Activated B cell treated with CpG ODN at 0.5 μM for 24 hours (primary cell): Measurements from ENCODE around the gene RFX1. TPM values are rescaled to one million over a fixed set of nuclear protein-coding genes. Genes with fewer than 3 reads are reported as not detected.
"Not testable (repeated sequence)": the region's sequence is repeated elsewhere in the genome, so short reads cannot be mapped to it uniquely, and the experiment has no call there.

ENCODE experiments used
- ATAC-seq: fragments of 200-7000 bp; cut with Tn5 transposase; one replicate; pipeline ENCODE4 v1.10.0; 2021; ENCODE audit warnings: low read depth, mild to moderate bottlenecking, moderate library complexity
- CTCF ChIA-PET: fragments of 350-600 bp; sonication (Branson Sonifier 250); formaldehyde crosslinking; loops from one replicate; lab custom pipeline; 2021; ENCODE audit warnings: antibody characterized with exemption; lab: Charles Lee
- POLR2A ChIA-PET: fragments of 350-600 bp; sonication (Branson Sonifier 250); formaldehyde crosslinking; loops from one replicate; lab custom pipeline; 2021; ENCODE audit warnings: antibody characterized with exemption; lab: Charles Lee
- DNase-seq: peaks from one replicate; pipeline ENCODE4 v3.0.0; 2022
- H3K27ac Mint-ChIP-seq: one replicate; pipeline ENCODE4 v1.8.0; 2020; ENCODE audit warnings: mixed read lengths
- H3K27me3 Mint-ChIP-seq: one replicate; pipeline ENCODE4 v1.8.0; 2021; ENCODE audit warnings: mixed read lengths
- H3K36me3 Mint-ChIP-seq: one replicate; pipeline ENCODE4 v1.8.0; 2021; ENCODE audit warnings: low read depth, mixed read lengths
- H3K4me1 Mint-ChIP-seq: one replicate; pipeline ENCODE4 v1.8.0; 2021; ENCODE audit warnings: mixed read lengths
- H3K4me3 Mint-ChIP-seq: one replicate; pipeline ENCODE4 v1.8.0; 2020; ENCODE audit warnings: mild to moderate bottlenecking, mixed read lengths
- H3K9me3 Mint-ChIP-seq: one replicate; pipeline ENCODE4 v1.8.0; 2020; ENCODE audit warnings: mixed read lengths
- intact Hi-C: fragments of 100-400 bp; cut with micrococcal nuclease; formaldehyde crosslinking; loops from one replicate; pipeline ENCODE4 v1.15.1; 2024
- total RNA-seq: library from RNA; stranded (reverse); gene quantifications from 2 replicates; pipeline ENCODE4 v1.2.3, GENCODE V29; 2022
- TF ChIP-seq, protein P1 (sequence below): fragments of 200-600 bp; IDR thresholded peaks from one replicate; pipeline ENCODE4 v1.8.0; 2022; ENCODE audit warnings: antibody characterized with exemption, mild to moderate bottlenecking

The RFX1 gene
- total RNA-seq, 1 donor from 2014 or later: 19.0 TPM

DNA sequence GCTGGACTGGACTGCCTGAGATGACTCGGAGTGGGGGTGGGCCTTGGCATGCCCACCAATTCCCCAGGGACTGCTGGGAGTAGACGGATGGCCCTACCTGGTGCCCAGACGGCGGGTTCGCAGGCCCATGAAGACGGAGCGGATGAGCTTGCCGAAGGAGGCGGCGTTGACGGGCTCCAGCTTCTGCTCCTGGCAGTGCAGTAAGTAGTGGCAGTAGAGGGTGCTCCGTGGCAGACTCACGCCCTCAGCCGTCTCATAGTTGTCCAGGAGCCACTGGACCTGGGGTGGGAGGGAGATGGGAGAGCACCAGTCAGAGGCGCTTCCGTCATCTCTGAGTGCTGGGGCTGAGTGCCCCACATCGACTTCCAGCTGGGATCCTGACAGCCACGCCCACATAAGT is 36.2 kb downstream of the RFX1 start:
- Mint-ChIP-seq H3K36me3 (peaks cover 56% of the 10 kb centered on the region), H3K27me3 (no peaks in the 10 kb centered on the region), H3K4me1 (peaks cover 3% of the 10 kb centered on the region), H3K27ac (no peak overlapping the region), H3K9me3 (no peaks in the 10 kb centered on the region), H3K4me3 (no peak overlapping the region)
- ChIA-PET CTCF (no interaction called here), POLR2A (no interaction called here)
- ATAC-seq: no peak
- intact Hi-C loops: no loop called here
- no peak for DNase-seq
- TF ChIP-seq, protein P1, sequence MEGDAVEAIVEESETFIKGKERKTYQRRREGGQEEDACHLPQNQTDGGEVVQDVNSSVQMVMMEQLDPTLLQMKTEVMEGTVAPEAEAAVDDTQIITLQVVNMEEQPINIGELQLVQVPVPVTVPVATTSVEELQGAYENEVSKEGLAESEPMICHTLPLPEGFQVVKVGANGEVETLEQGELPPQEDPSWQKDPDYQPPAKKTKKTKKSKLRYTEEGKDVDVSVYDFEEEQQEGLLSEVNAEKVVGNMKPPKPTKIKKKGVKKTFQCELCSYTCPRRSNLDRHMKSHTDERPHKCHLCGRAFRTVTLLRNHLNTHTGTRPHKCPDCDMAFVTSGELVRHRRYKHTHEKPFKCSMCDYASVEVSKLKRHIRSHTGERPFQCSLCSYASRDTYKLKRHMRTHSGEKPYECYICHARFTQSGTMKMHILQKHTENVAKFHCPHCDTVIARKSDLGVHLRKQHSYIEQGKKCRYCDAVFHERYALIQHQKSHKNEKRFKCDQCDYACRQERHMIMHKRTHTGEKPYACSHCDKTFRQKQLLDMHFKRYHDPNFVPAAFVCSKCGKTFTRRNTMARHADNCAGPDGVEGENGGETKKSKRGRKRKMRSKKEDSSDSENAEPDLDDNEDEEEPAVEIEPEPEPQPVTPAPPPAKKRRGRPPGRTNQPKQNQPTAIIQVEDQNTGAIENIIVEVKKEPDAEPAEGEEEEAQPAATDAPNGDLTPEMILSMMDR: no peak

DNA sequence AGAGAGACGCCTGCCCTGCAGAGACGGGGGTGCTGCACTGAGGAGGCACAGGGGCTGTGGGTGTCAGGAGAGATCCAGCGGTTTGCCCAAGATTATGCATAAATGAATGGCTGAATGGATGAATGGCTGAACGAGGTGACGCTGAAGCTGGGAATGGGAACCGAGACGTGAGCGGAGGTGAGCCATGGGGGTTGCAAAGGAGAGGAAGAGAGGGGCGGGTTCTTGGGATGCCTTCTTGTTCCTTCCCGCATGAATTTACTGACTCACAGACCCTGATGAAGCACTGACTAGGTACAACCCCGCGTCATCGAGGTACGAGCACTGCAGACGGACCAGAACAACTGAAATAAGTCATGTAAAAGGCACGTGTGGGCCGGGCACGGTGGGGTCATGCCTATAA is 37.1 kb downstream of the RFX1 start:
- POLR2A ChIA-PET: interaction anchor here (0.7 kb wide), 1 partner anchor 16 kb away, joined by 4 read pairs; no protein-coding TSS in a partner anchor
- no peak overlapping the region for H3K27ac Mint-ChIP-seq
- no peak for ATAC-seq

DNA sequence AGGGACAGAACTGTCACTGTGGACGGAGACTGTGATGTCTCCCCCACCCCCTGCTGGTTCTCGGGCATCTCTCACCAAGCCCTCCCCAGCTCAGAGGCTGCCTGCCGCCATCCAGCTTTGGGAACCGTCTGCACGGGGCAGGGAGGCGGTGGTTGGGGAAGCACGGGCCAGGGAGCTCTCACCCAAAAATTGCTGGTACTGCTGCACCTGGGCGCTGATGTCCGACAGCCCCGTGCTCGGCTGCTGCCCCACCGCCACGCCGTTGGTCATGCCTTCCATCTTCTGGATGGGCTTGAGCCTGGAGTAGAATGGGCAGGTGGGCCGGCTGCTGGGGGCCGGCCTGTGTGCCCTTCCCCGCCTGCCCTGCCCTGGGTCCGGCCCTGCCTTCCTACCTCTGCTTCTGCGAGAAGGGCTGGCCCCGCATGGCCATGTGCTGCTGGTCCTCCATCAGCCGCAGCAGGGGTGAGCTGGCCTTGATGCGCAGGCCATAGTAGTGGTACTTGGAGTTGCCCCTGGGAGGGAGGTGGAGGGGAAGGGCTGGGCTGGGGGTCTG is 37.7 kb downstream of the RFX1 start:
- Mint-ChIP-seq H3K36me3 (peaks cover 53% of the 10 kb centered on the region), H3K4me1 (no peaks in the 10 kb centered on the region), H3K4me3 (no peak overlapping the region), H3K9me3 (no peaks in the 10 kb centered on the region), H3K27me3 (no peaks in the 10 kb centered on the region), H3K27ac (no peak overlapping the region)
- no peak for ATAC-seq
- ChIA-PET POLR2A (no interaction called here), CTCF (no interaction called here)
- intact Hi-C loops: no loop called here
- TF ChIP-seq, protein P1: no peak
- DNase-seq: no peak

More for the DNA sequence above, 37.1 kb downstream of the RFX1 start:
- DNase-seq: no peak
- intact Hi-C loops: no loop called here
- CTCF ChIA-PET: no interaction called here
- H3K27me3 Mint-ChIP-seq: no peaks in the 10 kb centered on the region
- H3K9me3 Mint-ChIP-seq: no peaks in the 10 kb centered on the region
- peaks cover 55% of the 10 kb centered on the region for H3K36me3 Mint-ChIP-seq
- no peak overlapping the region for H3K4me3 Mint-ChIP-seq
- peaks cover 1% of the 10 kb centered on the region for H3K4me1 Mint-ChIP-seq
- TF ChIP-seq, protein P1: no peak

DNA sequence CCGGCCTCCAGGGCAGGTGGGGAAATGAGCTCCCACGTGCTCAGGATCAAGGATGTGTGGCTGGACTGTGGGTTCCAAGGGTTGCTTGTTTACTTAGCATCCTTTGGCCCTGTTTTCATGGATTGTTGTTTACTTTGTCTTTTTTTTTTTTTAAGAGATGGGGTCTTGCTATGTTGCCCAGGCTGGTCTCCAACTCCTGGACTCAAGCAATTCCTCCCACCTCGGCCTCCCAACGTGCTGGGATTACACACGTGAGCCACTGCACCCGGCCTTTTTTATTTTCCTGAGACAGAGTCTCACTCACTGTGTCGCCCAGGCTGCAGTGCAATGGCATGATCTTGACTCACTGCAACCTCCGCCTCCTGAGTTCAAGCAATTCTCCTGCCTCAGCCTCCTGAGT is 38.9 kb downstream of the RFX1 start:
- DNase-seq, H3K27ac Mint-ChIP-seq, H3K27me3 Mint-ChIP-seq, H3K9me3 Mint-ChIP-seq, H3K4me3 Mint-ChIP-seq, CTCF ChIA-PET, ATAC-seq, intact Hi-C loops, H3K4me1 Mint-ChIP-seq: not testable (repeated sequence)
- peaks cover 44% of the 10 kb centered on the region for H3K36me3 Mint-ChIP-seq
- POLR2A ChIA-PET: interaction anchor here (1.0 kb wide), 1 partner anchor 14 kb away, joined by 4 read pairs; no protein-coding TSS in a partner anchor

DNA sequence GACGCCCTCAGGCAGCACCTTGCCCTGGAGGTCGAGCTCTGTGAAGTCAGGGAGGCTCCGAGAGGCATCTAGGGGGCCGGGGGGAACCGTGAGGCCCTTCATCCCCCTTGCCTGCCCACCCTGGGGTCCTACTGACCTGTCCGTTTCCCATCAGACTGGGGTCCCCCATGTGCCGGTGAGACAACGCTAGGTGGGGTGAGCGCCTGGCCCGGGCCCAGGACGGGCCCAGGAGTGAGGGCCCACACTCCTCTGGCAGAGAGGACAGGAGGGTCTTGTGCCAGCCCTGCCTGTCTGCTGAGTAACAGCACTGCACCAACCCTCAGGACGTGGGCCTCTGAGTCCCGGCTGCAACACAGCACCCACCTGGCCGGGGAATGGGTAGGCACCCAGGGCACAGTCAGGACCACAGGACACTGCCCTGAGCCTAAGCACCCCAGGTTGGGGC is 39.4 kb downstream of the RFX1 start:
- intact Hi-C loops: no loop called here
- Mint-ChIP-seq H3K27ac (no peak overlapping the region), H3K36me3 (peaks cover 43% of the 10 kb centered on the region), H3K4me3 (no peak overlapping the region), H3K4me1 (no peaks in the 10 kb centered on the region), H3K27me3 (no peaks in the 10 kb centered on the region), H3K9me3 (no peaks in the 10 kb centered on the region)
- ATAC-seq (no peak), DNase-seq (no peak)
- ChIA-PET CTCF (no interaction called here), POLR2A (no interaction called here)
- TF ChIP-seq, protein P1: no peak
